NT2/D1 (cell line): ENCODE measurements around the gene UBTD2.

ENCODE experiments used
- DNase-seq: peaks from one replicate; pipeline ENCODE4 v3.0.0-alpha.2; 2011; ENCODE audit warnings: low read depth, low spot score
- H3K27me3 ChIP-seq: 2 replicates; pipeline ENCODE4 v1.6.0; 2011; ENCODE audit warnings: mild to moderate bottlenecking; ENCODE audit not compliant: insufficient read length, insufficient read depth
- H3K36me3 ChIP-seq: 2 replicates; pipeline ENCODE4 v1.6.1; 2011; ENCODE audit warnings: mild to moderate bottlenecking, low read length, mixed read lengths; ENCODE audit not compliant: insufficient read depth, insufficient read length
- H3K4me1 ChIP-seq: 2 replicates; pipeline ENCODE4 v1.5.1; 2011; ENCODE audit not compliant: insufficient read depth, insufficient read length
- H3K4me3 ChIP-seq: 2 replicates; pipeline ENCODE4 v1.5.1; 2011; ENCODE audit warnings: low read depth; ENCODE audit not compliant: insufficient read length
- H3K9ac ChIP-seq: 2 replicates; pipeline ENCODE4 v1.6.0; 2011; ENCODE audit warnings: low read depth; ENCODE audit not compliant: insufficient read length
- H3K9me3 ChIP-seq: 2 replicates; pipeline ENCODE4 v1.5.1; 2011; ENCODE audit warnings: mild to moderate bottlenecking, low read length; ENCODE audit not compliant: insufficient read depth
- SUZ12 ChIP-seq: IDR thresholded peaks from 2 replicates; pipeline ENCODE4 v1.6.1; 2011; ENCODE audit not compliant: insufficient read length, insufficient read depth; ENCODE audit errors: extremely low read depth
- YY1 ChIP-seq: IDR thresholded peaks from 2 replicates; pipeline ENCODE4 v1.6.1; 2011; ENCODE audit not compliant: insufficient read length, insufficient read depth
- ZNF274 ChIP-seq: IDR thresholded peaks from 2 replicates; pipeline ENCODE4 v1.6.1; 2011; ENCODE audit warnings: mild to moderate bottlenecking, low read depth, low read length

The UBTD2 gene

GRCh38 chr5:172278356-172278755 lies 5.2 kb downstream of the UBTD2 start:
- no peak for DNase-seq
- Histone ChIP-seq H3K9ac (no peak overlapping the region), H3K4me3 (no peak overlapping the region), H3K4me1 (no peaks in the 10 kb centered on the region), H3K36me3 (peaks cover 8% of the 10 kb centered on the region), H3K9me3 (no peaks in the 10 kb centered on the region), H3K27me3 (no peaks in the 10 kb centered on the region)
- TF ChIP-seq SUZ12 (no peak), ZNF274 (no peak), YY1 (no peak)

GRCh38 chr5:172276214-172276613 lies 7.3 kb downstream of the UBTD2 start:
- no peak for DNase-seq
- no peak overlapping the region for H3K9ac ChIP-seq
- H3K27me3 ChIP-seq = no peaks in the 10 kb centered on the region
- no peak for TF ChIP-seq YY1
- no peak for TF ChIP-seq SUZ12
- no peak for TF ChIP-seq ZNF274
- peaks cover 12% of the 10 kb centered on the region for H3K36me3 ChIP-seq
- no peak overlapping the region for H3K4me3 ChIP-seq
- no peaks in the 10 kb centered on the region for H3K4me1 ChIP-seq
- H3K9me3 ChIP-seq = no peaks in the 10 kb centered on the region

- no peak overlapping the region for H3K9ac ChIP-seq
- H3K4me3 ChIP-seq = no peak overlapping the region
- H3K27me3 ChIP-seq = no peaks in the 10 kb centered on the region
- H3K4me1 ChIP-seq = no peaks in the 10 kb centered on the region
- no peak for TF ChIP-seq YY1
- TF ChIP-seq ZNF274 = no peak
- TF ChIP-seq SUZ12 = no peak
- H3K9me3 ChIP-seq = no peaks in the 10 kb centered on the region
- no peak for DNase-seq
- peaks cover 8% of the 10 kb centered on the region for H3K36me3 ChIP-seq
Observed at GRCh38 chr5:172274951-172275753, 8.4 kb downstream of the UBTD2 start.

- Histone ChIP-seq H3K9ac (no peak overlapping the region), H3K36me3 (peaks cover 20% of the 10 kb centered on the region), H3K27me3 (no peaks in the 10 kb centered on the region), H3K9me3 (no peaks in the 10 kb centered on the region), H3K4me3 (no peak overlapping the region), H3K4me1 (no peaks in the 10 kb centered on the region)
- TF ChIP-seq ZNF274 (no peak), SUZ12 (no peak), YY1 (no peak)
- DNase-seq = no peak
Observed at GRCh38 chr5:172267943-172268342, 15.6 kb downstream of the UBTD2 start.

GRCh38 chr5:172266676-172267092 lies 16.9 kb downstream of the UBTD2 start:
- no peaks in the 10 kb centered on the region for H3K9me3 ChIP-seq
- peaks cover 19% of the 10 kb centered on the region for H3K36me3 ChIP-seq
- TF ChIP-seq YY1 = no peak
- TF ChIP-seq ZNF274 = no peak
- no peak for TF ChIP-seq SUZ12
- H3K4me1 ChIP-seq = no peaks in the 10 kb centered on the region
- no peak overlapping the region for H3K4me3 ChIP-seq
- DNase-seq = no peak
- H3K9ac ChIP-seq = no peak overlapping the region
- H3K27me3 ChIP-seq = no peaks in the 10 kb centered on the region

- H3K27me3 ChIP-seq = no peaks in the 10 kb centered on the region
- H3K4me1 ChIP-seq = no peaks in the 10 kb centered on the region
- no peak overlapping the region for H3K4me3 ChIP-seq
- TF ChIP-seq SUZ12 = no peak
- TF ChIP-seq YY1 = no peak
- TF ChIP-seq ZNF274 = no peak
- no peak overlapping the region for H3K9ac ChIP-seq
- no peaks in the 10 kb centered on the region for H3K9me3 ChIP-seq
- no peak for DNase-seq
- peaks cover 21% of the 10 kb centered on the region for H3K36me3 ChIP-seq
Observed at GRCh38 chr5:172266071-172266675, 17.4 kb downstream of the UBTD2 start.

- Histone ChIP-seq H3K4me1 (no peaks in the 10 kb centered on the region), H3K27me3 (no peaks in the 10 kb centered on the region), H3K9me3 (no peaks in the 10 kb centered on the region), H3K36me3 (peaks cover 22% of the 10 kb centered on the region), H3K9ac (no peak overlapping the region), H3K4me3 (no peak overlapping the region)
- TF ChIP-seq SUZ12 (no peak), YY1 (no peak), ZNF274 (no peak)
- DNase-seq = no peak
Observed at GRCh38 chr5:172264815-172265395, 18.7 kb downstream of the UBTD2 start.
